HG03159 (cell line): ENCODE measurements around the gene PUSL1.

Source experiments
- ATAC-seq: cut with Tn5 transposase; IDR thresholded peaks from one replicate; pipeline ENCODE4 v1.9.1; 2021; ENCODE audit warnings: mild to moderate bottlenecking, moderate library complexity; ENCODE audit not compliant: unreplicated experiment

The PUSL1 gene

DNA sequence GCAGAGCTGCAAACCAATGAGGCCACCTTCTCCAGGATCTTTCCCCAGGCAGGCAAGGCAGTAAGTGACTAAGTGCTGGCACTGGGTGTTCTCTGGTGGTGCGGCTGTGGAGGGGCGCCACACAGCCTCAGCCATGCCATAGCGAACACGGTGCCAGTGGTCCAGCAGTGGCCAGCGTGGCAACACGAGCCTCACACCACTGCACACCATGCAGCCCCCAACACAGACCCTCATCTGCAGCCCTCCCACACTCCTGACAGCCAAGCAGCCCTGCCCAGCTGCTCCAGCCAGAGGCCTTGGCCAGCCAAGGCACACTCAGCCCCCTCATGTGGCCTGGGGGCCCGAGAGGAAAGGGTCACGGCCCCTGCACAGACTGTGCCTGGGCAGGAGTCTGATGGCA is 13.1 kb downstream of the PUSL1 start:
- ATAC-seq, result no peak

DNA sequence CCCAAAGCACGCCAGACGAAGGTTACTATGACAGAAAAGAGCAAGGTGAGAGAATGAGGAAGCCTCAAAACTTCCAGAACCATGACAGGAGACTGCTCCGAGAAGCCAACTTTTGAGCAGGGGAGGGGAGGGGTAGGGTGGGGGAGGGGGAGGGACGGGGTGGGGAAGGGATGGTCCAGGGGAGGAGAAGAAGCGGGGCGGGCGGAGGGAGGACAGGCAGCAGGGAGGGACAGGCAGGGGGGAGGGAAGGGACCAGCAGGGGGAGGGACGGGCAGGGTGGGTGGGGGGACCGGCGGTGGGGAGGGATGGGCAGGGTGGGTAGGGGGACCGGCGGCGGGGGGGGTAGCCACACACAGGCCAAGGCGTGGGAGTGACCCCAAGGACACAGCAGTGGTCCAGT is 14.0 kb downstream of the PUSL1 start:
- ATAC-seq, result no peak

DNA sequence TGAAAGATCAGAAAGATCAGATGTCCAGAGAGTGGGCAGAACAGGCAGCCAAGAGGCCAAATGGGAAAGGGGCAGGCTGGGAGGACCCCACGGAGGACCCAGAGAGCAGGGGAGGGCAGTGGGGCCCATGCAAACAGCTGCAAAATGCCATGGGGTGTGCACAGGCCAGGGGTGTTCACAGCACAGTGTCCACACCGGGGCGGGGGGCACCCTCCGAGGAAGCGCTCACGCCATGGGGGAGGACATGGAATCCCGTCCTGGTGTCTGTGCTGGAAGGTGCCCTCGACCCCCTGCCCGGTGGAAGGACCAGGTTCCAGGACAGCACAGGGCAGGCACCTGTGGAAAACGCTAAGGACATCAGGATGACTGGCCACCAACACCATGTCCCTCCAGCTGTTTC is 14.6 kb downstream of the PUSL1 start:
- ATAC-seq, result no peak

DNA sequence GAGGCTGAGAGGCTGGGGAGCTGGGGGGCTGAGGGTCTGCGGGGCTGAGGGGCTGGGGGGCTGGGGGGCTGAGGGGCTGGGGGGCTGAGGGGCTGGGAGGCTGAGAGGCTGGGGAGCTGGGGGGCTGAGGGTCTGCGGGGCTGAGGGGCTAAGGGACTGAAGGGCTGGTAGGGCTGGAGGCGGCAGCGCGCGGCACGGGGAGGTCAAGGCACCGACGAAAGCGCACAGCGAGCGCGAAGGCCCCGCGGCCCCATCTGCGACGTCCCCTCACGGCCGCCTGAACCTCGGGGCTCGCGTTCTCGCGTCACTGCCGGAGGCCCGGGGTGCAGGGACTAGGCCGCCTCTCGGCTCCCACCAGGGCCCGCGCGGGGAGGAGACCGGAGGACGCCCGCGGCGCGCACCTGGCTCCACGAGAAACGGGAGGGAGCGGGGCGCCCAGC is 15.7 kb downstream of the PUSL1 start:
- peak; percentile 44 for ATAC-seq

DNA sequence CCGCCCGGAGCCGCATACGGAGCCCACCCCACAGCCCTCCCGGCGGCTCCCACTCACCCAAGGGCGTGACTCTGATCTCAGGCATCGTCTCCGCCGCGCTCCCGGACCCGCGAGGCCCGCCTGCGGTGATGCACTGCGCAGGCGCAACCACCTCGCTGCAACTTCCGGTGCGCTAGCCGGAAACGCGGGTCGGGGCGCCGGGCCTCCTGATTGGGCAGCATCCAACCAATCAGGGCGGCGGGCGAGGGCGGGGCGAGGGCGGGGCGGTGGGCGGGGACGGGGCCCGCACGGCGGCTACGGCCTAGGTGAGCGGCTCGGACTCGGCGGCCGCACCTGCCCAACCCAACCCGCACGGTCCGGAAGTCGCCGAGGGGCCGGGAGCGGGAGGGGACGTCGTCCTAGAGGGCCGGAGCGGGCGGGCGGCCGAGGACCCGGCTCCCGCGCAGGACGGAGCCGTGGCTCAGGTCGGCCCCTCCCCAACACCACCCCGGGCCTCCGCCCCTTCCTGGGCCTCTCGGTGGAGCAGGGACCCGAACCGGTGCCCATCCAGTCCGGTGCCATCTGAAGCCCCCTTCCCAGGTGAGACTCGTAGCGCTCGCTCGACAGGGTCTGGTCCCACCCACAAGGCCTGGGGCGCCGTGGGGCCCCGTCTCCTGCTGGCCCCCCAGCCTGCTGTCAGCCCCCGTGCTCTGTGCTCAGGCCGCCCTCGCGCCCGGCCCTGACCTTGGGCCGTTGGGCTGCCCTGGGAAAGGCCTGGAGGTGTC is 16.3 kb downstream of the PUSL1 start, which contains the start of the genes CPTP and INTS11:
TSS of gene CPTP (plus strand) at position 279 of the 764 bp plus-strand sequence. CDS start 2,109 bp downstream, outside the sequence.
TSS of gene INTS11 (minus strand) at position 137 of the 764 bp plus-strand sequence. CDS start at position 85, 52 bp downstream.
- peak; percentile 70 for ATAC-seq

DNA sequence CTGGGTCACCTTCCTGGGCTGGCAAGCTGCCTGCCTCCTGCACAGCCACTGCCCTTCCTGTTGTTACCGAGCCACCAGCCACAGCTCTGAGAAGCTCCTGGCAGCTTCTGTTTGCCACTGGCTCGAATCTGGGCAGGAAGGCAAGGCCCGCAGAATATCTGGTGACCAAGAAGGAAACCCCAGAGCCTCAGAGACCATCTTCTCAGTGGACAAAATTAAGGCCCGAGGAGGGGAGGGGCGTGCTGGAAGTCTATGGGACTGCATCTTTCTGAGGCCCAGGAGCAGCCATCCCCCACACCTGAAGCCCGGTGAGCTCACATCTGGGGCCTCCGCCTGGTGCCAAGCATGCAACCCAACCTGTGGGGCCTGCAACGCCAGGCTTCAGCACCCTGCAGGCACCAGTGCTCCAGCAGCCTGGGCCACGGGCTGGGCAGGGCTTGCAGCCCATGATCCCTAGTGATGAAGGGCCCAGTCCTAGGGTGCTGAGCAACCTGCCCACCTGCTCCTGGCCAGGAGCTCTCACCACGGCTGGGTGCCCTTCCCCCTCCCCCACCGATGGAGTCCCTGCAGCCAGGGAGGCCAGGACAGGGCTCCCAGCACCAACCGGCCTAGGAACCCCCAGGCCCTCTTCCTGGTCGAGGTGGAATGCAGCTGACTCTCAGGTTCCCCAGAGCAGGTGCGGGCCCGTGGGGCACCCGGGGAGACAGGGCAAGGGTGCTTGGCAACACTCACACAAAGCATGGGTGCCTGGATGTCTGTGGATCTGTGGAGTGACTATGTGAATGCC is 17.1 kb downstream of the PUSL1 start:
- no peak for ATAC-seq

DNA sequence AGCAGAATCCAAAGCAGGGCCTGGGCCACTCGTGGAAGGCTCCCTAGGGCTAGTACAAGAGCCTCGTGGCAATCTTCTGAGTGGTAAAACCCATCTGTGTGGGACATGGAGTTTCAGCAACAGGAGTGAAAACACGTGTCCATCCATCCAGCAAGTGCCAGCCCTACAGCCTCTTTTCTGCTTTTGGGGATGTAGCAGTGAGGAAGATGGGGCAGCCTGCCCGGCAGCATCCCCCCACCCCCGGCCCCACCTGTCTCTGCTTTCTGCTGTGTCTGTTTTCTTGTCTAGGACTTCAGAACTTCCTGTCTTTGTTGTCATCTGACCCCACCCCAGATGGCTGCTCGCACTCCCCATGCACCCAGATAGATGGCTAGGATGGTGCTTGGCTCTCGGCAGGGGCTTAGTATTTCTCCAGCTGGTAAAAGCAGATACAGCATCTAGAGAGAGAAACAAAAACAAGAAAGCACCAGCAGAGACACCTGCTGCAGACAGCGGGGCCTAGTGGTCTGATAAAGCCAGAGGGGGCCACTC is 17.7 kb downstream of the PUSL1 start:
- ATAC-seq, result no peak

DNA sequence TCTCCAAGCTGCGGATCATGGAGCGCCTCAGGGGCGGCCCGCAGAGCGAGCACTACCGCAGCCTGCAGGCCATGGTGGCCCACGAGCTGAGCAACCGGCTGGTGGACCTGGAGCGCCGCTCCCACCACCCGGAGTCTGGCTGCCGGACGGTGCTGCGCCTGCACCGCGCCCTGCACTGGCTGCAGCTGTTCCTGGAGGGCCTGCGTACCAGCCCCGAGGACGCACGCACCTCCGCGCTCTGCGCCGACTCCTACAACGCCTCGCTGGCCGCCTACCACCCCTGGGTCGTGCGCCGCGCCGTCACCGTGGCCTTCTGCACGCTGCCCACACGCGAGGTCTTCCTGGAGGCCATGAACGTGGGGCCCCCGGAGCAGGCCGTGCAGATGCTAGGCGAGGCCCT is 18.9 kb downstream of the PUSL1 start:
- ATAC-seq, result no peak

DNA sequence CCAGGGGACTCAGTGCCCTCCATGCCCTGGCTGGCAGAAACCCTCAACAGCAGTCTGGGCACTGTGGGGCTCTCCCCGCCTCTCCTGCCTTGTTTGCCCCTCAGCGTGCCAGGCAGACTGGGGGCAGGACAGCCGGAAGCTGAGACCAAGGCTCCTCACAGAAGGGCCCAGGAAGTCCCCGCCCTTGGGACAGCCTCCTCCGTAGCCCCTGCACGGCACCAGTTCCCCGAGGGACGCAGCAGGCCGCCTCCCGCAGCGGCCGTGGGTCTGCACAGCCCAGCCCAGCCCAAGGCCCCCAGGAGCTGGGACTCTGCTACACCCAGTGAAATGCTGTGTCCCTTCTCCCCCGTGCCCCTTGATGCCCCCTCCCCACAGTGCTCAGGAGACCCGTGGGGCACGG is 19.9 kb downstream of the PUSL1 start:
- no peak for ATAC-seq

DNA sequence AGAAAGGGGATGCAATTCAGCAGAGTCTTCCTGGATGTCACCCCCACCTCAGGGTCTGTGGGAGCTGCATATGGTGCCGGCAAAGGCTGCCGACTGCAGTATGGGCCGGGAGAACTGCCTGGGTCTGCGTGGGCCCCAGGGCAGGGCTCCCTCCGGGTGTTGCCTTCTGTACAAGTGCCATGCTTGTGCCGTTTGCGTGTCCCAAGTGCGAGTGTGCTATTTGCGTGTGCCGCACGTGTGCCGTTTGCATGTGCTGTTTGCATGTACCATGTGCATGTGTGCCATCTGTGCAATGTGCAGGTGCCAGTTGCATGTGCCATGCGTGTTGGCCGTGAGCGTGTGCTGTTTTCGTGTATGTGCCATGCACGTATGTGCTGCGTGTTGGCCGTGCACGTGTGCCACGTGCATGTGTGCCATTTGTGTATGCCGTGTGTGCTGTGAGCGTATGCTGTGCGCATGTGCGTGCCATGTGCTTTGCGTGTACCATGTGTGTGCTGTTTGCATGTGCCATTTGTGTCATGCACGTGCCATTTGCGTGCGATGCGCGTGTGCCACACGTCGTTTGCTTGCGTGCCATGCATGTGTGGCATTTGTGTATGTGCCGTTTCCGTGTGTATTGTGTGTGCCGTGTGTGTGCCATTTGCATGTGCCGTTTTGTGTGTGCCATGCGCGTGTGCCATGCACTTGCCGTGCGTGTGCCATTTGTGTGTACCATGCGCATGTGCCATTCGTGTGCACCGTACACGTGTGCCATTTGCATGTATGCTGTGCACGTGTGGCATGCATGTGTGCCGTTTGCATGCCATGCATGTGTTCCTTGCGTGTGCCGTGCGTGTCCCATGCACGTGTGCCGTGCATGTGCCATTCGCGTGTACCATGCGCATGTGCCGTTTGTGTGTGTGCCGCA is 21.2 kb downstream of the PUSL1 start:
- no peak for ATAC-seq

DNA sequence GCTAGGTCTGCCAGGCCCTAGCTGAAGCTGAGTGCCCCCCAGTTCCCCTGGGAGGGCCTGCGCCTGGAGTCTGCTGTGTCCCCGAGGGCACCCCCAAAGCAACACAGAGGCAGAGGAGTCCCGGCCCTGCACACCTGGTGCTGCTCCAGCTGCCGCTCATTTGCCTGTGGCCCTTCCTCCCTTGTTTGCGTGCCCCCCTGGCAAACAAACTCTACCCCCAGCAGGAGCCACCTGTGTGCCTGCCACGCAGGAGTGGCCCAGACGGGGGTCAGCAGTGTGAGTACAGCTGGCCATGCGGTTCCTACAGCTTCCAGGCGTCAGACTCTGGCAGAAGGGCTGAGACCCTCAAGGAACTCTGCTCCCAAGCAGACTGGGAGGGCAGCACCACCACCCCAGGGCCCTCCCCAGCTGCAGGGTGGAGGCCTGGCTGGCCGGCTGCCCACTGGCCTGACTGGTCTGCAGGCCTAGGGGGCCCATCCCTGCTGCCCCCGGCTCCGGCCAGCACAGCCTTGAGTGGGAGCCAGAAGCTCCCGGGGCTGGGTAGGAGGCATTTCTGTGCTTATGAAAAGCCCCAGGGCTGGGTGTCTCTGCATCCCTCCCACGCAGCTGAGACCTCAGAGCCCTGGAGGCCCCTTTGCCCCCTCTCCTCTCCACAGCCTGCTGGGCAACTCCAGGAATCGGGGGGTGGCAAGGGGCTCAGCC is 22.1 kb downstream of the PUSL1 start:
- ATAC-seq, result no peak

DNA sequence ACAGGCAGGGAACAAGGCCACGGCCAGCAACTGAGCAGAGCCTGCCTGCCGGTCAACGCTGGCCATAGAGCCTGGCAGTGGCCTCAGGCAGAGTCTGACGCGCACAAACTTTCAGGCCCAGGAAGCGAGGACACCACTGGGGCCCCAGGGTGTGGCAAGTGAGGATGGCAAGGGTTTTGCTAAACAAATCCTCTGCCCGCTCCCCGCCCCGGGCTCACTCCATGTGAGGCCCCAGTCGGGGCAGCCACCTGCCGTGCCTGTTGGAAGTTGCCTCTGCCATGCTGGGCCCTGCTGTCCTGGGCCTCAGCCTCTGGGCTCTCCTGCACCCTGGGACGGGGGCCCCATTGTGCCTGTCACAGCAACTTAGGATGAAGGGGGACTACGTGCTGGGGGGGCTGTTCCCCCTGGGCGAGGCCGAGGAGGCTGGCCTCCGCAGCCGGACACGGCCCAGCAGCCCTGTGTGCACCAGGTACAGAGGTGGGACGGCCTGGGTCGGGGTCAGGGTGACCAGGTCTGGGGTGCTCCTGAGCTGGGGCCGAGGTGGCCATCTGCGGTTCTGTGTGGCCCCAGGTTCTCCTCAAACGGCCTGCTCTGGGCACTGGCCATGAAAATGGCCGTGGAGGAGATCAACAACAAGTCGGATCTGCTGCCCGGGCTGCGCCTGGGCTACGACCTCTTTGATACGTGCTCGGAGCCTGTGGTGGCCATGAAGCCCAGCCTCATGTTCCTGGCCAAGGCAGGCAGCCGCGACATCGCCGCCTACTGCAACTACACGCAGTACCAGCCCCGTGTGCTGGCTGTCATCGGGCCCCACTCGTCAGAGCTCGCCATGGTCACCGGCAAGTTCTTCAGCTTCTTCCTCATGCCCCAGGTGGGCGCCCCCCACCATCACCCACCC is 22.9 kb downstream of the PUSL1 start, which contains the start of gene TAS1R3:
TSS of gene TAS1R3 (plus strand) at position 213 of the 898 bp plus-strand sequence. CDS start at position 279, 66 bp downstream.
- ATAC-seq, result no peak

DNA sequence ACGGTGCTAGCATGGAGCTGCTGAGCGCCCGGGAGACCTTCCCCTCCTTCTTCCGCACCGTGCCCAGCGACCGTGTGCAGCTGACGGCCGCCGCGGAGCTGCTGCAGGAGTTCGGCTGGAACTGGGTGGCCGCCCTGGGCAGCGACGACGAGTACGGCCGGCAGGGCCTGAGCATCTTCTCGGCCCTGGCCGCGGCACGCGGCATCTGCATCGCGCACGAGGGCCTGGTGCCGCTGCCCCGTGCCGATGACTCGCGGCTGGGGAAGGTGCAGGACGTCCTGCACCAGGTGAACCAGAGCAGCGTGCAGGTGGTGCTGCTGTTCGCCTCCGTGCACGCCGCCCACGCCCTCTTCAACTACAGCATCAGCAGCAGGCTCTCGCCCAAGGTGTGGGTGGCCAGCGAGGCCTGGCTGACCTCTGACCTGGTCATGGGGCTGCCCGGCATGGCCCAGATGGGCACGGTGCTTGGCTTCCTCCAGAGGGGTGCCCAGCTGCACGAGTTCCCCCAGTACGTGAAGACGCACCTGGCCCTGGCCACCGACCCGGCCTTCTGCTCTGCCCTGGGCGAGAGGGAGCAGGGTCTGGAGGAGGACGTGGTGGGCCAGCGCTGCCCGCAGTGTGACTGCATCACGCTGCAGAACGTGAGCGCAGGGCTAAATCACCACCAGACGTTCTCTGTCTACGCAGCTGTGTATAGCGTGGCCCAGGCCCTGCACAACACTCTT is 23.8 kb downstream of the PUSL1 start:
- no peak for ATAC-seq

DNA sequence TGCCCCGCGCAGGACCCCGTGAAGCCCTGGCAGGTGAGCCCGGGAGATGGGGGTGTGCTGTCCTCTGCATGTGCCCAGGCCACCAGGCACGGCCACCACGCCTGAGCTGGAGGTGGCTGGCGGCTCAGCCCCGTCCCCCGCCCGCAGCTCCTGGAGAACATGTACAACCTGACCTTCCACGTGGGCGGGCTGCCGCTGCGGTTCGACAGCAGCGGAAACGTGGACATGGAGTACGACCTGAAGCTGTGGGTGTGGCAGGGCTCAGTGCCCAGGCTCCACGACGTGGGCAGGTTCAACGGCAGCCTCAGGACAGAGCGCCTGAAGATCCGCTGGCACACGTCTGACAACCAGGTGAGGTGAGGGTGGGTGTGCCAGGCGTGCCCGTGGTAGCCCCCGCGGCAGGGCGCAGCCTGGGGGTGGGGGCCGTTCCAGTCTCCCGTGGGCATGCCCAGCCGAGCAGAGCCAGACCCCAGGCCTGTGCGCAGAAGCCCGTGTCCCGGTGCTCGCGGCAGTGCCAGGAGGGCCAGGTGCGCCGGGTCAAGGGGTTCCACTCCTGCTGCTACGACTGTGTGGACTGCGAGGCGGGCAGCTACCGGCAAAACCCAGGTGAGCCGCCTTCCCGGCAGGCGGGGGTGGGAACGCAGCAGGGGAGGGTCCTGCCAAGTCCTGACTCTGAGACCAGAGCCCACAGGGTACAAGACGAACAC is 24.5 kb downstream of the PUSL1 start:
- ATAC-seq, result no peak

DNA sequence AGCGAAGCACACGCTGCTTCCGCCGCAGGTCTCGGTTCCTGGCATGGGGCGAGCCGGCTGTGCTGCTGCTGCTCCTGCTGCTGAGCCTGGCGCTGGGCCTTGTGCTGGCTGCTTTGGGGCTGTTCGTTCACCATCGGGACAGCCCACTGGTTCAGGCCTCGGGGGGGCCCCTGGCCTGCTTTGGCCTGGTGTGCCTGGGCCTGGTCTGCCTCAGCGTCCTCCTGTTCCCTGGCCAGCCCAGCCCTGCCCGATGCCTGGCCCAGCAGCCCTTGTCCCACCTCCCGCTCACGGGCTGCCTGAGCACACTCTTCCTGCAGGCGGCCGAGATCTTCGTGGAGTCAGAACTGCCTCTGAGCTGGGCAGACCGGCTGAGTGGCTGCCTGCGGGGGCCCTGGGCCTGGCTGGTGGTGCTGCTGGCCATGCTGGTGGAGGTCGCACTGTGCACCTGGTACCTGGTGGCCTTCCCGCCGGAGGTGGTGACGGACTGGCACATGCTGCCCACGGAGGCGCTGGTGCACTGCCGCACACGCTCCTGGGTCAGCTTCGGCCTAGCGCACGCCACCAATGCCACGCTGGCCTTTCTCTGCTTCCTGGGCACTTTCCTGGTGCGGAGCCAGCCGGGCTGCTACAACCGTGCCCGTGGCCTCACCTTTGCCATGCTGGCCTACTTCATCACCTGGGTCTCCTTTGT is 25.3 kb downstream of the PUSL1 start:
- ATAC-seq, result no peak

DNA sequence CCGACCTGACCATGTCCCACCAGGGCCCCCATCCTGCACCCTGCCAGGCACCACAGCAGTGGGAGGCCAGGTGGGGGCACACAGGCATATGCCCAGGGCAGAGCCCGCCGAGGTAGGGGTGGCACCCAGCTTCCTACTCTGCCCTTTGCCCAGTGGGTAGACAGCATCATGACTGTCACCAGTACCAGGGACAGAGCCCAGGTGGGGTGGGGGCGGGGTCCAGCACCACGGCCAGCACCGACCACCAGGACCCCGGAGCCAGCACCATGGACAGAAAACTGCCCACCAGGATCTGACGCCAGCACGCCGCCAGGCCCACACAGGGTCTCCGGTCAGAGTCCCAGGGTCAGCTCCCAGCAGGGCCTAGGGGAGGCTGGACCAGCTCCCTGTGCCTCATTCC is 26.4 kb downstream of the PUSL1 start:
- ATAC-seq, result no peak

DNA sequence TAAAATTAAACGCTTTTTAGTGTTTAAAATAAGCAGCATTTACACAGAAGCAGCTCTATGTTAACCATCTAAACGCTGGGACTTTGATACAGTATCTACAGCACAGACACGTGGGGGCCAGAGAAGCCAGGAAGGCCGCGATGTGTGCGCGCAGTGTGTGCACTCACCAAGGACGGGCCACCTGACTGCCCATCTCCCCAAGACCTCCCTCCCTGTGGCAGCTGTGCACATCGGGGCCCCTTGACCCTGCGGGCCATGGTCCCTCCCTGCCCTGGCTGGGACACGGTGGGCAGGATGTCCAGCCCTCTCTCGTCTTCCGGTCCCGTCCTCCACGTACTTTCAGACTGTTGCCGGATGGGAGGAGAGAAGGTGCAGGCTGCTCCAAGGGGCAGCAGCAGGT is 26.9 kb downstream of the PUSL1 start:
- ATAC-seq, result no peak
